Stimulated activated CD4-positive, alpha-beta T cell treated with anti-CD3 and anti-CD28 coated beads, Interleukin-12 subunit alpha, Interleukin-12 subunit beta, amount 100 ng/mL, for 4 hours (primary cell): ENCODE measurements around the gene OR2C1.

Source experiments
- DNase-seq: peaks from one replicate; pipeline ENCODE4 v3.0.0-alpha.2; 2020

The OR2C1 gene

GRCh38 chr16:3355589-3355988 lies at the start of gene OR2C1:
OR2C1 (plus strand) TSS chr16:3355889; CDS start chr16:3355941, 52 bp downstream.
- no peak for DNase-seq

GRCh38 chr16:3306078-3306477 lies 49.6 kb upstream of the OR2C1 start:
- DNase-seq, result no peak

DNA sequence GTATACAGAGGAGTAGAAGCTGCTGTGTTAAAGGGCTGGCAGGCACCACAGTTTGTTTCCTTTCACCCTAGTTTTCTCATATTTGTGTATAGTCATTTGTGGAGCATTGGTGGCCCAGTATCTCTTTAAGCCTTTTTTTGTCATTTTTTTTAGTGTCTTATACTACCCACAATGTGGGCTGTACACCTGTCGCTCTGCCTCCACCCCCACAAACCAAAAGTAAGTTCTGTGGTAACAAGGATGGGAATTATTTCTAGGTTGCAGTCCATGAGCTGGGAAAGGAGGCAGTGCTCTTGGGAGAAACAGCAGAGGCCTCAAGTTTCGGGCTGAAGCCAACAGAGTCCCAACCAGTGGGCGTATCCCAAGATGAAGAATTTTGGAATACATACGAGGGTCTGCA lies 44.2 kb upstream of the OR2C1 start:
- no peak for DNase-seq

- DNase-seq, result no peak
These were observed 38.2 kb upstream of the OR2C1 start for GRCh38 chr16:3317315-3317999.

DNA sequence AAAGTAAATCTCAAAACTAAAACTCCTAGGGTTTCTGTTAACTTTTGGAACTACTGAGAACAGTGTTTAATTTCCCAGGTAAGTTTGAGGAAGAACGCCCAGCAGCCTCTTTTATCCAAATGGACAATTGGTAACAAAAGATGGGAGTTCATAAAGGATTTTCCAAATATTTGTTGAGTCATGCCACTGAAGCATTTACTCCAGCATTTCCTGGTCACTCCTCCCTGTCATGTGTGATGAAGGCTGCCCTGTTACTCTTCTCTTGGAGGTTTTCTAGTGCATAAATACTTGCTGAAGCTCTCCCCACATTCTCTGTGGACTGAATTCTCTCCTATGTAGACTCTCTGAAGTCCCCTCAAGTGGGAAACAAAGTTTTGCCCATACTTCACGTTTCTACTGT lies 33.9 kb upstream of the OR2C1 start:
- no peak for DNase-seq

DNA sequence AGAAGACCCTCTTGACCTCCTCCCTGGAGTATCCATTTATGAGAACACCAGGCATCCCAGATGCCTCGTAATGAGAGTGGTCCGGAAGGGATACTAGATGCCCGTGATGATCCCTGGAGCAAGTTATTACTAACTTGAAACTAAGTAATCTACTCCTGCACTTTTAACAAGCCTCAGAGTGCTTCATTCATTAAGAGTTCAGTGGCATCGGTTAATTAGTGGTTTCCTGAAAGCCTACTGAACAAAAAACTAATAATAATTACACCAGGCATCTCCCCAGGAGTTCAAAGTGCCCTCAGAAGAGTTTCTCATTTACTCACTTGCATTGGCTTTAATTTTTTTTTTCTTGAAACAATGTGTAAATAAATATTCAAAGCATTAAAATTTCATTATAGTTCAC lies 28.2 kb upstream of the OR2C1 start:
- DNase-seq, result no peak

- no peak for DNase-seq
These were observed 27.6 kb upstream of the OR2C1 start for GRCh38 chr16:3328104-3328503.

GRCh38 chr16:3328643-3329042 lies 27.0 kb upstream of the OR2C1 start:
- no peak for DNase-seq

GRCh38 chr16:3346041-3346440 lies 9.6 kb upstream of the OR2C1 start:
- no peak for DNase-seq

- DNase-seq, result no peak
These were observed 8.1 kb upstream of the OR2C1 start for GRCh38 chr16:3347586-3347985.

GRCh38 chr16:3348547-3349167 lies 7.0 kb upstream of the OR2C1 start:
- no peak for DNase-seq

DNA sequence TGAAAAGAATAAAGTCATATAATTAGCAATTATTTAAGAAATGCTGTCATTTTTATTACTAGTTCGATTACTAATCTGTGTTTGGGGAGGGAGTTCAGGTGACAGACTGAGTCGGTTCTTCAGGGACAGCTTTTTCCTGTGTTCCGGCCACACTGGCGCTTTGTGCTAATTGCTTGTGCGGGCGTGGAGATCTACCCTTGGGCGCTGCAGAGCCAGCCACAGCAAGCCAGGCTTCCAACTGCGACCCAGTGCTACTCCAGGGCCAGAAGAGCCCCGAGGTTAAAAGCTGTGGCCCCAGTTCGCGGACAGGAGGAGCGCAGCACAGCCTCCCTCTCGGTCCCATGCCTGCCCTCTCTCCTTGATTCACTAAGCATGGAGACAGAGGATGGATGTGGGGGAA lies 6.5 kb upstream of the OR2C1 start:
- DNase-seq, result no peak

DNA sequence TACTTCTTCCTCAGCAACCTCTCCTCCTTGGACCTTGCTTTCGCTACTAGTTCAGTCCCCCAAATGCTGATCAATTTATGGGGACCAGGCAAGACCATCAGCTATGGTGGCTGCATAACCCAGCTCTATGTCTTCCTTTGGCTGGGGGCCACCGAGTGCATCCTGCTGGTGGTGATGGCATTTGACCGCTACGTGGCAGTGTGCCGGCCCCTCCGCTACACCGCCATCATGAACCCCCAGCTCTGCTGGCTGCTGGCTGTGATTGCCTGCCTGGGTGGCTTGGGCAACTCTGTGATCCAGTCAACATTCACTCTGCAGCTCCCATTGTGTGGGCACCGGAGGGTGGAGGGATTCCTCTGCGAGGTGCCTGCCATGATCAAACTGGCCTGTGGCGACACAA lies 429 bp downstream of the OR2C1 start:
- DNase-seq, result no peak

DNA sequence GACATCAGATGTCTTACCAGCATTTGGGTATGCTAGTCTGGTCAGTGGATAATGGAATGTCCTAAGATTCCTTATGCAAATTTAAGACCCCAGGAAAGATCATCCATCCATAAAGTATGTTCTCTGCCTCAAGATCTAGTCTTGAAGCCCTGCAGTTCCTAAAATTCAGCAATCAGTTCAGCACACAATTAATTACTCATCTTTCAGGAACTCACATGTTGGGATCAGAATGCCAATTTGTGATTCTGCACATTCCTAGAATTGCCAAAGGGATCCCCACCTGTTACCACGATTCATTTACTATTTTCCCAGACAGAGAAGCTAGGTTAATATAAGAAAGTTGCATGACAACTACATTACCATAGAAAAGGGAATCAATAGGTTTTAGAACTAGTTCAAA lies 3.2 kb downstream of the OR2C1 start:
- no peak for DNase-seq

DNA sequence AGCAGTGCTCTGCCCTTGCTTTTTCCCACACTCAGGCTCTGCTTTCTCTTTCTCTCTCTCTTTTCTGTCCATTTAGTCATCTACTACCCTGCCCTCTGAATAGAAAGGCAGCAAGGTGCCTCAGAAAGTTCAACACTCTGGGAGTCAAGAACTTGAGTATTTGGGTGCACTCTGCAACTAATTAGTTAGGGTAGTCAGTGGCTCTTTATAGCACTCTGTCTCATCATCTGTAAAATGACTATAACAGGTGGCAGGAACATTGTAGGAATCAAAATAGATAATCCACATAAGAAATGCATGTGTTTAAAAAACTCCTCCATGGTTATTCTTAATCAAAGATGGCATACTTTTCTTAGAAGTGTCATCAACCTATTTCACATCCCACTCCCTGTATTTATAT lies 7.2 kb downstream of the OR2C1 start:
- no peak for DNase-seq

DNA sequence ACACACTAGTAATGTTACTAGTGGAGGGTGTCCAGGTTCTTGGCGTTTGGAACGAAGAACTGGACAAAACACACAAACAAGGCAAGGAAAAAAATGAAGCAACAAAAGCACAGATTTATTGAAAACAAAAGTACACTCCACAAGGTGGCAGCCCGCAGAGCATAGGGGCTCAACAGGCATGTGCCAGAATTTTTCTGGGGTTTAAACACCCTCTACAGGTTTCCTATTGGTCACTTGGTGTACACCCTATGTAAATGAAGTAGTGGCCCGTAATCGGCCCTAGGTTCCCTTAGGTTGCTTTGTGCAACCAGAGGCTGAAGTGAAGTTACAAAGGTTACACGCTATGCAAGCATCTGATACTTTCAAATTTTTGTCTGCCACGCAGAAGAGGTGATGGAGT lies 8.1 kb downstream of the OR2C1 start:
- DNase-seq, result no peak

GRCh38 chr16:3364774-3365427 lies 9.2 kb downstream of the OR2C1 start:
- peak; percentile 76 for DNase-seq

DNA sequence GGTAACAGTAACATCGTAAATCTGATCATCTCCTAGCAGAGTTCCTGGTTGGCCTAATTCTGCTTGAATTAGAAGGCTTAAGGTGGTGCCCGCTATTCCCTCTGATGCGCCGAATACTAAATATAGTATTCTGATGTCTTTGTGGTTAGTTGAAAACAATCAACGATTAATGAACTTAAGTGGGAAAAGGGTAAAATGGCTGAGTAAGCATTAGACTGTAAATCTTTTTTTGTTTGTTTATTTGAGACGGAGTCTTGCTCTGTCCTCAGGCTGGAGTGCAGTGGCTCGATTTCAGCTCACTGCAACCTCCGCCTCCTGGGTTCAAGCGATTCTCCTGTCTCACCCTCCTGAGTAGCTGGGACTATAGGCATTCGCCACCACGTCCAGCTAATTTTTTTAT lies 13.4 kb downstream of the OR2C1 start:
- DNase-seq, result no peak

GRCh38 chr16:3375680-3376079 lies 20.0 kb downstream of the OR2C1 start:
- DNase-seq, result no peak

DNA sequence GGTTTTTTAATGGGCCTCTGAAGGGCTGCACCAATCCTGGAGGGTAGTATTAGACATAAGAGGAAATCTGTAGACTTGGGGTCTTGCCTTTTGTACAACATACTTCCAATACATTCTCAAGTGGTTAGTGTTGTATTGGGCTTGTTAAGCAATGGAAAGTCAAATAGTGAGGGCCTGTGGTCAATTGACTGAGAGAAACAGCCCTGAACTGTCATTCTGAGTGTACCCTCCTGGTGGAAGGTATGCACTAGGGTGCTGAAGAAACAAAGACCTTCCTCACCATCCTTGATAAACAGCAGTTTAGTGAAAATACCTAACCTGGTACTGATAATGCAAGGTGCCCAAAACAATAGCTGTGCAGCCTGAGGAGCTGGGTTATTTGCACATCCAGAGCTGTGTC lies 22.2 kb downstream of the OR2C1 start:
- no peak for DNase-seq

GRCh38 chr16:3383045-3383448 lies 27.4 kb downstream of the OR2C1 start:
- DNase-seq, result no peak

DNA sequence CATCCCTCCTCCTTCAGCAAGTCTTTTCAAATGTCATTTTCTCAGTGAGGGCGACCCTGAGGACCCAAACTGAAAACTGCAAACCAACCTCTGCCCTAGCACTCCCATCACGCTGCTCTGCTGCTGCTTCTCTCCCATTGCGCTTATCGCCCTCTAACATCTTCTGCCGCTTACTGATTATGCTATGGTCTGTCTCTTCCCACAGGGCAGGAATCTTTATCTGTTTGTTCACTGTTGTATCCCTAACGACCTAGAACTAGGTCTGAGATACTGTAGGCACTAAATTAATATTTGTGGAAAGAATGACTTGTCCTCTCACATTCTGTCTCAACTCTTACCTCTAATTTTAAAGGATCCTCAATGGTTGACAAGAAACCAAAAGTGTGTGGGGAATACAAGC lies 32.6 kb downstream of the OR2C1 start:
- no peak for DNase-seq

DNA sequence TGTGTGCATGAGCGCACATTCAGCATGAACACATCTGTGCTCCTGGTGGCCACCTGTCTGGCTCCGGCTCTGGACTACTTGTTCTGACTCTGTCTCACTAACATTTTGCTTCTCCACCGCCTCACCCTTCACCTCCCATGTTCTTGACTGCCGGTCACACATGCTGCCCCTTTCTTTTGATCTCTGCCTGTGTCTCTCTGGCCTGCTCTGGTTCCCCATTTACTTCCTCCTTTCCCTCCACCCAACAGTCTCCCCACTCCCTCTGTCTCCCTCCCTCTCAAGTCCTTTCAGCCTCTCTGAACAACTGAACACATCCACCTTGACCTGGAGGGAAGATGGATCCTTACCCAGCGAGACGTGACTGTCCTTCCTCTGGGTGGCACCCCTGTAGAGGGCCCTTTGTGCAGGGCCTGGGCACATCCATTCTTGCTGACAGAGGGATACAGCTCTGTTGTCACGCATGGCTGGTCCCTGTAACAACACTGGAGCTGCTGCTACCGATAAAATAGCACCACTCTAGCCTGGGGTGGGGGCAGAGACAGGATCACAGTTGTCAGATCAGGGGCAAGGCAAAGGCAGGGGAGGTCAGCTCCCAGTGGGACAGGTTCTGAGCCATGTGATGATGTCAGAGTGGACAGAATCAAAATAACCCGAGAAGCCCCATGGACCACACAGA lies 34.1 kb downstream of the OR2C1 start:
- DNase-seq, result no peak

GRCh38 chr16:3400446-3400778 lies 44.7 kb downstream of the OR2C1 start:
- no peak for DNase-seq
